Measurements from ENCODE around the gene IRS1. TPM values are rescaled to one million over a fixed set of nuclear protein-coding genes. Genes with fewer than 3 reads are reported as not detected.

IRS1 gene
- total and polyA plus RNA-seq, 2 donors from 2014 or later, result 4.5 to 13.4 TPM

- H3K27ac ChIP-seq (ENCODE audit: low read depth in 2 of 2, low read length in 2 of 2), result peak overlapping the region in 1 of 2 donors; percentile 52
- intact Hi-C loops (cut with DNase I), result no loop called here
- H3K9ac ChIP-seq (ENCODE audit: low read length in 3 of 3), result no peak overlapping the region
- no peak for FAIRE-seq
- no peaks in the 10 kb centered on the region for H3K9me3 ChIP-seq (ENCODE audit: control insufficient read depth in 2 of 3, insufficient read depth in 1 of 3, low read length in 3 of 3)
- no peaks in the 10 kb centered on the region for H3K36me3 ChIP-seq (ENCODE audit: control insufficient read depth in 2 of 3, insufficient read depth in 3 of 3, low read length in 3 of 3)
- no peak for TF ChIP-seq CTCF (IDR thresholded peaks at IDR 0.05; ENCODE audit: borderline replicate concordance, extremely low read depth, insufficient read depth)
- no peaks in the 10 kb centered on the region for H3K27me3 ChIP-seq (ENCODE audit: control insufficient read depth, insufficient read depth, low read length)
- peak overlapping the region in 2 of 3 donors; percentile 6 to 22 for H3K4me3 ChIP-seq (ENCODE audit: low read length in 3 of 3)
- H3K4me1 ChIP-seq (ENCODE audit: control insufficient read depth in 2 of 3, insufficient read depth in 2 of 3, low read depth in 1 of 3, low read length in 3 of 3), result peaks cover 0 to 3% (median 0%) of the 10 kb centered on the region in 3 donors
- peak; percentile 22 to 76 (median 48) for DNase-seq
Observed at GRCh38 chr2:226725126-226725860, 74.3 kb downstream of the IRS1 start.

GRCh38 chr2:226721541-226721940, 78.1 kb downstream of the IRS1 start:
- no peak for FAIRE-seq
- peak in 1 of 5 donors; percentile 66 for DNase-seq

GRCh38 chr2:226720948-226721347, 78.7 kb downstream of the IRS1 start:
- Histone ChIP-seq H3K9me3 (ENCODE audit: control insufficient read depth in 2 of 3, insufficient read depth in 1 of 3, low read length in 3 of 3) (no peaks in the 10 kb centered on the region), H3K27me3 (ENCODE audit: control insufficient read depth, insufficient read depth, low read length) (no peaks in the 10 kb centered on the region), H3K4me1 (ENCODE audit: control insufficient read depth in 2 of 3, insufficient read depth in 2 of 3, low read depth in 1 of 3, low read length in 3 of 3) (peaks cover 0 to 1% (median 0%) of the 10 kb centered on the region in 3 donors), H3K27ac (ENCODE audit: low read depth in 2 of 2, low read length in 2 of 2) (no peak overlapping the region), H3K9ac (ENCODE audit: low read length in 3 of 3) (no peak overlapping the region), H3K36me3 (ENCODE audit: control insufficient read depth in 2 of 3, insufficient read depth in 3 of 3, low read length in 3 of 3) (no peaks in the 10 kb centered on the region), H3K4me3 (ENCODE audit: low read length in 3 of 3) (no peak overlapping the region)
- intact Hi-C loops (cut with DNase I), result no loop called here
- no peak for FAIRE-seq
- no peak for DNase-seq
- TF ChIP-seq CTCF (IDR thresholded peaks at IDR 0.05; ENCODE audit: borderline replicate concordance, extremely low read depth, insufficient read depth), result no peak

More at GRCh38 chr2:226721541-226721940, 78.1 kb downstream of the IRS1 start:
- no peak overlapping the region for H3K27ac ChIP-seq (ENCODE audit: low read depth in 2 of 2, low read length in 2 of 2)
- H3K4me1 ChIP-seq (ENCODE audit: control insufficient read depth in 2 of 3, insufficient read depth in 2 of 3, low read depth in 1 of 3, low read length in 3 of 3), result peaks cover 0 to 3% (median 0%) of the 10 kb centered on the region in 3 donors
- no peak overlapping the region for H3K4me3 ChIP-seq (ENCODE audit: low read length in 3 of 3)
- intact Hi-C loops (cut with DNase I), result no loop called here
- H3K36me3 ChIP-seq (ENCODE audit: control insufficient read depth in 2 of 3, insufficient read depth in 3 of 3, low read length in 3 of 3), result no peaks in the 10 kb centered on the region
- H3K27me3 ChIP-seq (ENCODE audit: control insufficient read depth, insufficient read depth, low read length), result no peaks in the 10 kb centered on the region
- no peaks in the 10 kb centered on the region for H3K9me3 ChIP-seq (ENCODE audit: control insufficient read depth in 2 of 3, insufficient read depth in 1 of 3, low read length in 3 of 3)
- no peak for TF ChIP-seq CTCF (IDR thresholded peaks at IDR 0.05; ENCODE audit: borderline replicate concordance, extremely low read depth, insufficient read depth)
- H3K9ac ChIP-seq (ENCODE audit: low read length in 3 of 3), result no peak overlapping the region
